BLaER1 (cell line): ENCODE measurements around the gene RSAD1.

ENCODE experiments used
- H3K27ac ChIP-seq: shearing (Covaris generic); formaldehyde crosslinking; 2 replicates; pipeline ENCODE4 v1.8.1; 2022
- H3K27me3 ChIP-seq: shearing (Covaris generic); formaldehyde crosslinking; 2 replicates; pipeline ENCODE4 v1.8.1; 2022
- H3K36me3 ChIP-seq: shearing (Covaris generic); formaldehyde crosslinking; 2 replicates; pipeline ENCODE4 v1.8.1; 2022
- H3K4me1 ChIP-seq: shearing (Covaris generic); formaldehyde crosslinking; 2 replicates; pipeline ENCODE4 v1.8.1; 2022
- H3K4me2 ChIP-seq: shearing (Covaris generic); formaldehyde crosslinking; 2 replicates; pipeline ENCODE4 v1.8.1; 2022
- H3K4me3 ChIP-seq: shearing (Covaris generic); formaldehyde crosslinking; 2 replicates; pipeline ENCODE4 v1.8.1; 2022
- H3K9ac ChIP-seq: shearing (Covaris generic); formaldehyde crosslinking; 2 replicates; pipeline ENCODE4 v1.8.1; 2022
- H3K9me3 ChIP-seq: shearing (Covaris generic); formaldehyde crosslinking; 2 replicates; pipeline ENCODE4 v1.8.1; 2022
- H4K20me1 ChIP-seq: shearing (Covaris generic); formaldehyde crosslinking; 2 replicates; pipeline ENCODE4 v1.8.1; 2022
- Cebpa-rat ChIP-seq: shearing (Covaris generic); IDR thresholded peaks from 2 replicates; pipeline ENCODE4 v1.8.1; 2022

RSAD1 gene

DNA sequence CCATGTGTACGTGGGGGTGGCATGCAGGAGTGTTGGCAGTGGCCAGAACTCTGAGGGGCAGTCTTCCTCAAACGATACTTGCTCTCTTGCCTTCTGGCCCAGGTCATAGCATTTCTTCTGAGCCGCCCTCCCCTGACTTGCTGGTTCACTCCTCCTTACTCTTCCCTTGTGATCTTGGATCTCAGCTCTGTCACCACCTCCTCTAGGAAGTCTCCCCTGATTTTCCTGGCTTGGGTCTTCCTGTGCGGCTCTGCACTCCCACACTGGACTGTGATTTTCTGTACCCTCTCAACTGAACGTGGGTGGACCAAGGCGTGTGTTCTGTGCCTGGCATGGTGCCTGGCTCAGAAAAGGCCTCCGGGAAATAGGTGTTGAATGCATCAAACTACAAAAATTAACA, 56.7 kb downstream of the RSAD1 start:
- Histone ChIP-seq H3K36me3 (no peaks in the 10 kb centered on the region), H4K20me1 (peaks cover 16% of the 10 kb centered on the region), H3K9me3 (no peaks in the 10 kb centered on the region), H3K27ac (no peak overlapping the region), H3K9ac (no peak overlapping the region), H3K4me2 (no peak overlapping the region), H3K4me3 (no peak overlapping the region), H3K27me3 (peaks cover 54% of the 10 kb centered on the region), H3K4me1 (peaks cover 35% of the 10 kb centered on the region)
- TF ChIP-seq Cebpa-rat = no peak
